GM12892 (cell line): Measurements from ENCODE around the gene CHKA.
A peak's percentile ranks its signal among the peaks of the same experiment; 100 is the strongest.

Experiments
- DNase-seq: peaks from one replicate; pipeline ENCODE4 v3.0.0; 2011; ENCODE audit not compliant: insufficient read length
- FAIRE-seq: peaks from 2 replicates; lab custom pipeline; 2011; peaks lifted over from hg19 to GRCh38; lab: Jason Lieb, UNC
- POLR2A ChIP-seq: IDR thresholded peaks from 2 replicates; pipeline ENCODE4 v1.6.1; 2011; ENCODE audit warnings: low read depth, low read length, control low read depth
- POLR2AphosphoS5 ChIP-seq: IDR thresholded peaks from 2 replicates; pipeline ENCODE4 v1.6.1; 2011; ENCODE audit warnings: low read depth, low read length, control low read depth
- TAF1 ChIP-seq: IDR thresholded peaks from 2 replicates; pipeline ENCODE4 v1.6.1; 2011; ENCODE audit warnings: low read depth, mild to moderate bottlenecking, control low read depth, low read length, borderline replicate concordance

Gene CHKA

GRCh38 chr11:68077617-68078582, 43.3 kb downstream of the CHKA start:
- FAIRE-seq (peak; percentile 14), DNase-seq (no peak)
- TF ChIP-seq POLR2AphosphoS5 = no peak
- no peak for TF ChIP-seq TAF1
- TF ChIP-seq POLR2A = no peak

GRCh38 chr11:68076371-68077042, 44.7 kb downstream of the CHKA start:
- TF ChIP-seq POLR2AphosphoS5 (no peak), TAF1 (no peak), POLR2A (no peak)
- DNase-seq (no peak), FAIRE-seq (no peak)

- no peak for FAIRE-seq
- no peak for DNase-seq
- TF ChIP-seq TAF1 = no peak
- no peak for TF ChIP-seq POLR2A
- TF ChIP-seq POLR2AphosphoS5 = no peak
Observed at GRCh38 chr11:68074584-68075352, 46.4 kb downstream of the CHKA start.

GRCh38 chr11:68071281-68072048, 49.7 kb downstream of the CHKA start:
- DNase-seq = no peak
- no peak for TF ChIP-seq TAF1
- TF ChIP-seq POLR2A = no peak
- TF ChIP-seq POLR2AphosphoS5 = no peak
- no peak for FAIRE-seq

- FAIRE-seq (no peak), DNase-seq (no peak)
- TF ChIP-seq POLR2AphosphoS5 (no peak), POLR2A (no peak), TAF1 (no peak)
Observed at GRCh38 chr11:68067991-68068390, 53.2 kb downstream of the CHKA start.

- FAIRE-seq = no peak
- DNase-seq = no peak
- TF ChIP-seq TAF1 = no peak
- no peak for TF ChIP-seq POLR2A
- no peak for TF ChIP-seq POLR2AphosphoS5
Observed at GRCh38 chr11:68066742-68067141, 54.4 kb downstream of the CHKA start.

GRCh38 chr11:68065841-68066240, 55.3 kb downstream of the CHKA start:
- TF ChIP-seq POLR2AphosphoS5 = no peak
- no peak for TF ChIP-seq POLR2A
- no peak for TF ChIP-seq TAF1
- DNase-seq (no peak), FAIRE-seq (no peak)

- FAIRE-seq = no peak
- TF ChIP-seq TAF1 (no peak), POLR2A (no peak), POLR2AphosphoS5 (no peak)
- no peak for DNase-seq
Observed at GRCh38 chr11:68064926-68065325, 56.3 kb downstream of the CHKA start.

GRCh38 chr11:68061508-68061907, 59.7 kb downstream of the CHKA start:
- DNase-seq (no peak), FAIRE-seq (no peak)
- TF ChIP-seq TAF1 = no peak
- no peak for TF ChIP-seq POLR2AphosphoS5
- no peak for TF ChIP-seq POLR2A

GRCh38 chr11:68057807-68058206, 63.4 kb downstream of the CHKA start:
- no peak for TF ChIP-seq POLR2AphosphoS5
- TF ChIP-seq POLR2A = no peak
- no peak for TF ChIP-seq TAF1
- FAIRE-seq (no peak), DNase-seq (no peak)
